HG03175 (cell line): Measurements from ENCODE around the gene EPS8L3.
"Not testable (repeated sequence)": the region's sequence is repeated elsewhere in the genome, so short reads cannot be mapped to it uniquely, and the experiment has no call there.

ENCODE experiments used
- ATAC-seq: cut with Tn5 transposase; IDR thresholded peaks from one replicate; pipeline ENCODE4 v1.9.1; 2021; ENCODE audit warnings: mild to moderate bottlenecking, moderate library complexity; ENCODE audit not compliant: unreplicated experiment

The EPS8L3 gene

GRCh38 chr1:109765896-109766615 lies 2.3 kb upstream of the EPS8L3 start:
- no peak for ATAC-seq

- no peak for ATAC-seq
These were observed 1.7 kb upstream of the EPS8L3 start for GRCh38 chr1:109765483-109765815.

- ATAC-seq: no peak
These were observed 1.1 kb upstream of the EPS8L3 start for GRCh38 chr1:109764561-109765482.

- no peak for ATAC-seq
These were observed 690 bp downstream of the EPS8L3 start for GRCh38 chr1:109762821-109763645.

GRCh38 chr1:109762039-109762585 lies 1.6 kb downstream of the EPS8L3 start:
- no peak for ATAC-seq

- no peak for ATAC-seq
These were observed 2.3 kb downstream of the EPS8L3 start for GRCh38 chr1:109761227-109762038.

GRCh38 chr1:109760581-109761226 lies 3.0 kb downstream of the EPS8L3 start:
- ATAC-seq: no peak

GRCh38 chr1:109759513-109760334 lies 4.0 kb downstream of the EPS8L3 start:
- no peak for ATAC-seq

- no peak for ATAC-seq
These were observed 5.6 kb downstream of the EPS8L3 start for GRCh38 chr1:109757936-109758786.

- ATAC-seq: no peak
These were observed 6.7 kb downstream of the EPS8L3 start for GRCh38 chr1:109756848-109757521.

- not testable (repeated sequence) for ATAC-seq
These were observed 7.4 kb downstream of the EPS8L3 start for GRCh38 chr1:109756325-109756724.

- no peak for ATAC-seq
These were observed 9.0 kb downstream of the EPS8L3 start for GRCh38 chr1:109754738-109755137.

GRCh38 chr1:109751531-109752260 lies 12.0 kb downstream of the EPS8L3 start:
- no peak for ATAC-seq

GRCh38 chr1:109750920-109751319 lies 12.8 kb downstream of the EPS8L3 start:
- no peak for ATAC-seq

- no peak for ATAC-seq
These were observed 13.4 kb downstream of the EPS8L3 start for GRCh38 chr1:109750241-109750882.

GRCh38 chr1:109749221-109749620 lies 14.5 kb downstream of the EPS8L3 start:
- no peak for ATAC-seq
